GM23248 (cell line): ENCODE results near the gene SLC35B1.

Experiments used
- EZH2 ChIP-seq: fragments of 200-600 bp; sonication (generic); IDR thresholded peaks from 2 replicates; pipeline ENCODE4 v1.6.1; 2018; ENCODE audit warnings: antibody characterized with exemption, mild to moderate bottlenecking; ENCODE audit not compliant: insufficient read depth, poor library complexity, severe bottlenecking
- EZH2phosphoT487 ChIP-seq: fragments of 200-600 bp; sonication (generic); IDR thresholded peaks from 2 replicates; pipeline ENCODE4 v1.6.1; 2018; ENCODE audit warnings: antibody characterized with exemption, moderate library complexity, mild to moderate bottlenecking, low read depth; ENCODE audit not compliant: insufficient read depth

DNA sequence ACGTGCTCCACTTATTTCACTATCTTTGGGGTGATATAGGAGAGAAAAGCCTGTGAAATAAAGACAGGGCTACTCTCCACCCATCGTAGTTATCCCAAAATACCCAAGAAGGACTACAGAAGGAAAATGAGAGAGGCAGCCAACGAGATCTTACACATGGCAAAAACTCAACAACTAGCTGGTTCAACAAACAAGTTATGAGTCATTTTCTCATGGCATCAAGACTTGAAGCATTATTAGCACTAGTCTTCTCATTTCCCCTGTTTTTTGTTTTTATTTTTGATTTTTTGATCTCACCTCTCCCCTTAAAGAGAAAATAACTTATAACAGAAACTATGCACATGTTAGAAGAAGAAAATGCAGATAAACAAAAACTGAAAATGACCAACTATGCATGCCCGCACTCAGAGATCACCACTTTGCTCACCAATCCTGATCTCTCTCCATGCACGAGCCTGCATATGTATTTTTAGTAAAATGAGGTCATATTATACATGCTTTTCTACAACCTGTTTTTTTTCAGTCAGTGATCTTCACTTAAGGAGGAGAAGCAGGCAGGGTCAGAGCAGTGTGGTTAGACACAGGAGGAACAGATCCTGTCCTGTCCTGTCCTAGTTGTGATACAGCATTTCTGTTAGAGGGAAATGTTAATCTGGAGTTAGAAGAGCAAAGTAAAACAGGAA lies 33.4 kb upstream of the SLC35B1 start:
- TF ChIP-seq EZH2phosphoT487 (no peak), EZH2 (no peak)
